Hepatocyte (in vitro differentiated cells): Measurements from ENCODE around the gene E2F3. TPM values are rescaled to one million over a fixed set of nuclear protein-coding genes. Genes with fewer than 3 reads are reported as not detected.

Experiments
- DNase-seq: peaks from one replicate; pipeline ENCODE4 v3.0.0-alpha.2; 2016; ENCODE audit warnings: low spot score
- H2AFZ ChIP-seq: fragments of 200-600 bp; sonication (generic); 2 replicates; pipeline ENCODE4 v1.6.0; 2016; ENCODE audit warnings: antibody characterized with exemption, mild to moderate bottlenecking
- H3K27ac ChIP-seq: fragments of 200-600 bp; sonication (generic); 2 replicates; pipeline ENCODE4 v1.5.1; 2016; ENCODE audit warnings: mild to moderate bottlenecking
- H3K27me3 ChIP-seq: fragments of 200-600 bp; sonication (generic); 2 replicates; pipeline ENCODE4 v1.6.1; 2016
- H3K36me3 ChIP-seq: fragments of 200-600 bp; sonication (generic); replicated peaks from 2 replicates; pipeline ENCODE4 v1.5.1; 2016; ENCODE audit warnings: low read depth; ENCODE audit not compliant: insufficient read depth
- H3K4me1 ChIP-seq: fragments of 200-600 bp; sonication (generic); 2 replicates; pipeline ENCODE4 v1.5.1; 2016; ENCODE audit warnings: mild to moderate bottlenecking, moderate library complexity; ENCODE audit not compliant: insufficient read depth
- H3K4me2 ChIP-seq: fragments of 200-600 bp; sonication (generic); 2 replicates; pipeline ENCODE4 v1.6.0; 2016
- H3K4me3 ChIP-seq: fragments of 200-600 bp; sonication (generic); 2 replicates; pipeline ENCODE4 v1.5.1; 2016; ENCODE audit warnings: mild to moderate bottlenecking
- H3K79me2 ChIP-seq: fragments of 200-600 bp; sonication (generic); 2 replicates; pipeline ENCODE4 v1.6.0; 2017; ENCODE audit warnings: mild to moderate bottlenecking
- H3K9me2 ChIP-seq: fragments of 200-600 bp; sonication (generic); replicated peaks from 2 replicates; pipeline ENCODE4 v1.6.0; 2017; ENCODE audit warnings: mild to moderate bottlenecking; ENCODE audit not compliant: insufficient read depth
- H3K9me3 ChIP-seq: fragments of 200-600 bp; sonication (generic); 2 replicates; pipeline ENCODE4 v1.5.1; 2016; ENCODE audit warnings: low read depth, mild to moderate bottlenecking
- H4K20me1 ChIP-seq: fragments of 200-600 bp; sonication (generic); 2 replicates; pipeline ENCODE4 v1.6.0; 2016; ENCODE audit warnings: mild to moderate bottlenecking; ENCODE audit not compliant: insufficient read depth, poor library complexity, severe bottlenecking
- CTCF ChIP-seq: fragments of 200-600 bp; sonication (generic); IDR thresholded peaks from 2 replicates; pipeline ENCODE4 v1.5.1; 2016; ENCODE audit warnings: antibody characterized with exemption, mild to moderate bottlenecking; ENCODE audit not compliant: poor library complexity
- EZH2 ChIP-seq: fragments of 200-600 bp; sonication (generic); IDR thresholded peaks from 2 replicates; pipeline ENCODE4 v1.6.1; 2016; ENCODE audit warnings: antibody characterized with exemption, mild to moderate bottlenecking, borderline replicate concordance
- EZH2phosphoT487 ChIP-seq: fragments of 200-600 bp; sonication (generic); IDR thresholded peaks from one replicate; pipeline ENCODE4 v1.6.1; 2018; ENCODE audit warnings: antibody characterized with exemption, mild to moderate bottlenecking, low read depth, moderate library complexity; ENCODE audit not compliant: unreplicated experiment, severe bottlenecking
- WGBS: methylation state at CpG from one replicate; pipeline ENCODE4 v1.1.6; 2016; ENCODE audit warnings: low lambda C conversion rate; ENCODE audit errors: missing lambda C conversion rate; 5-methylcytosine and 5-hydroxymethylcytosine counted together
- polyA plus RNA-seq: library from polyadenylated mRNA; unstranded; fragments of >200 nt; fragmentation: Nextera tagmentation; extraction: Ambion mirVana; gene quantifications from 2 replicates; pipeline ENCODE4 v1.2.1, GENCODE V29; 2016
- total RNA-seq: library from RNA; depleted of rRNA; stranded (reverse); fragments of >200 nt; gene quantifications from 2 replicates; pipeline ENCODE4 v1.2.3, GENCODE V29; 2014

Gene E2F3
- total and polyA plus RNA-seq, 2 experiments from 2014 or later = 8.4 to 13.3 TPM

- Histone ChIP-seq H4K20me1 (no peaks in the 10 kb centered on the region), H3K27ac (no peak overlapping the region), H3K4me2 (no peak overlapping the region), H3K4me1 (no peaks in the 10 kb centered on the region), H3K79me2 (peaks cover 89% of the 10 kb centered on the region), H3K4me3 (no peak overlapping the region), H3K9me2 (no peaks in the 10 kb centered on the region), H3K36me3 (no peaks in the 10 kb centered on the region), H2AFZ (no peak overlapping the region), H3K9me3 (no peaks in the 10 kb centered on the region), H3K27me3 (no peaks in the 10 kb centered on the region)
- TF ChIP-seq EZH2phosphoT487 = no peak
- TF ChIP-seq CTCF = no peak
- no peak for TF ChIP-seq EZH2
- no peak for DNase-seq
- WGBS = 68% methylated on average over 4 of the region's 4 CpGs
These were observed 36.9 kb downstream of the E2F3 start for GRCh38 chr6:20438462-20439070.

- no peaks in the 10 kb centered on the region for H3K9me3 ChIP-seq
- no peak overlapping the region for H3K27ac ChIP-seq
- H3K4me2 ChIP-seq = no peak overlapping the region
- H3K36me3 ChIP-seq = no peaks in the 10 kb centered on the region
- no peaks in the 10 kb centered on the region for H3K4me1 ChIP-seq
- TF ChIP-seq EZH2phosphoT487 (no peak), CTCF (no peak), EZH2 (no peak)
- no peak overlapping the region for H3K4me3 ChIP-seq
- H3K9me2 ChIP-seq = no peaks in the 10 kb centered on the region
- no peak overlapping the region for H2AFZ ChIP-seq
- no peaks in the 10 kb centered on the region for H4K20me1 ChIP-seq
- 97% methylated on average over 3 of the region's 3 CpGs for WGBS
- no peak for DNase-seq
- peaks cover 90% of the 10 kb centered on the region for H3K79me2 ChIP-seq
- H3K27me3 ChIP-seq = no peaks in the 10 kb centered on the region
These were observed 37.9 kb downstream of the E2F3 start for GRCh38 chr6:20439558-20439957.

GRCh38 chr6:20440296-20440695 lies 38.6 kb downstream of the E2F3 start:
- no peaks in the 10 kb centered on the region for H4K20me1 ChIP-seq
- peaks cover 87% of the 10 kb centered on the region for H3K79me2 ChIP-seq
- H3K4me1 ChIP-seq = no peaks in the 10 kb centered on the region
- H3K27ac ChIP-seq = no peak overlapping the region
- no peak overlapping the region for H3K4me3 ChIP-seq
- no peaks in the 10 kb centered on the region for H3K27me3 ChIP-seq
- TF ChIP-seq EZH2 = no peak
- H3K9me2 ChIP-seq = no peaks in the 10 kb centered on the region
- no peaks in the 10 kb centered on the region for H3K36me3 ChIP-seq
- H2AFZ ChIP-seq = no peak overlapping the region
- no peak for DNase-seq
- H3K4me2 ChIP-seq = no peak overlapping the region
- no peaks in the 10 kb centered on the region for H3K9me3 ChIP-seq
- WGBS = 95% methylated on average over 4 of the region's 4 CpGs

GRCh38 chr6:20441236-20441635 lies 39.6 kb downstream of the E2F3 start:
- peaks cover 85% of the 10 kb centered on the region for H3K79me2 ChIP-seq
- no peak overlapping the region for H3K27ac ChIP-seq
- H3K36me3 ChIP-seq = no peaks in the 10 kb centered on the region
- H3K4me3 ChIP-seq = no peak overlapping the region
- no peaks in the 10 kb centered on the region for H3K9me2 ChIP-seq
- no peak for DNase-seq
- H3K4me2 ChIP-seq = no peak overlapping the region
- TF ChIP-seq CTCF = no peak
- TF ChIP-seq EZH2phosphoT487 = no peak
- TF ChIP-seq EZH2 = no peak
- no peaks in the 10 kb centered on the region for H4K20me1 ChIP-seq
- no peaks in the 10 kb centered on the region for H3K4me1 ChIP-seq
- no peaks in the 10 kb centered on the region for H3K27me3 ChIP-seq
- 96% methylated on average over 1 of the region's 1 CpG for WGBS
- no peak overlapping the region for H2AFZ ChIP-seq
- no peaks in the 10 kb centered on the region for H3K9me3 ChIP-seq
